ENCODE results near the gene POLD1.
"Not testable (repeated sequence)": the region's sequence is repeated elsewhere in the genome, so short reads cannot be mapped to it uniquely, and the experiment has no call there.

Gene POLD1

DNA sequence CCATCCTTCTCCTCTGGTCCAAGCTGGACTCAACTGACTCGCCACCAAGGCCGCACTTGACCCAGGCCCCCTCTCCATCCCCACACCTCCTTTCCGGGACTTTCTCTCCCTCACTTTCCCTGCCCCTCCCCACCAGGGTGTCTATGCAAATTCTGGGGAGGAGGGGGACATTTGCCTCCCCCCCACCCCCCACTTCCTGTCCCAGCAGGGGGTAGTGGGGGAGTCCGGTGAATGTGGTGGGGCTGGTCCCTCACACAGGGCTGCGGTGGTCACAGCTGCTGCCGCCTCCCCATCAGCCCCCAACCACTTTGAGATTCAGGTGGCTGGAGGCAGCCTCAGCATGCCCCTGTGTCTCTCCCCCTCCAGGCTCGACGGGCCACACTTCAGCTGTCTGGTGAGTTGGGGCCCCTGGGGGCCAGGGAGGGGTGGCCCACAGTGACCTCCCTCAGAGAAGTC lies 35.5 kb downstream of the POLD1 start:
- DNase-seq = no peak

GRCh38 chr19:50420127-50420526 lies 36.0 kb downstream of the POLD1 start:
- no peak for DNase-seq

GRCh38 chr19:50420808-50421207 lies 36.7 kb downstream of the POLD1 start:
- no peak for DNase-seq

DNA sequence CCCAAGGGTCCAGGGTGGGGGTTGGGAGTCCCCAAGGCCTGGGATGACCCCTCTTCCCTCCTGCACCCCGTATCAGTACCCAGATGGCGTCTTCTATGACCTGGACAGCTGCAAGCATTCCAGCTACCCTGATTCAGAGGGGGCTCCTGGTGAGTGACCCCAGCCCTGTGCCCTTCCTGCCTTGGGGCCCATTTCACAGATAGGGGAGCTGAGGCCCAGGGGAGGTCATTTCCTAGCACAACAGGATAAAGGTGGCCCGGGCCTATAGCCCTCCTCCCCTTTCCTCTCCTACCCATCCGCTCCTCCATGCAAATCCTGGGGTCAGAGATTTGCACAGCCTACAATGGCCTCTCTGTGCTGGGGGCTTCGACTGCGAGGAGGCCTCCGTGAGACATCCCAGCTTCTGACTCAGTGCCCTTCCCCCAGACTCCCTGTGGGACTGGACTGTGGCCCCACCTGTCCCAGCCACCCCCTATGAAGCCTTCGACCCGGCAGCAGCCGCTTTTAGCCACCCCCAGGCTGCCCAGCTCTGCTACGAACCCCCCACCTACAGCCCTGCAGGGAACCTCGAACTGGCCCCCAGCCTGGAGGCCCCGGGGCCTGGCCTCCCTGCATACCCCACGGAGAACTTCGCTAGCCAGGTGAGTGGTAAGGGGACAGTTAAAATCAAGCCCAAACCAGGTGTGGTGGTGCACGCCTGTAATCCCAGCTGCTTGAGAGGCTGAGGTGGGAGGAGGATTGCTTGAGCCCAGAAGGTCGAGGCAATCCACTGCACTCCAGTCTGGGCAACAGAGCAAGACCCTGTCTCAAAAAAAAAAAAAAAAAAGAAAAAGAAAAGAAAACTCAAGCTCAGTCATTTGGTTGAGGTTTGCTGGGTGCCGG lies 38.5 kb downstream of the POLD1 start:
- DNase-seq = no peak

DNA sequence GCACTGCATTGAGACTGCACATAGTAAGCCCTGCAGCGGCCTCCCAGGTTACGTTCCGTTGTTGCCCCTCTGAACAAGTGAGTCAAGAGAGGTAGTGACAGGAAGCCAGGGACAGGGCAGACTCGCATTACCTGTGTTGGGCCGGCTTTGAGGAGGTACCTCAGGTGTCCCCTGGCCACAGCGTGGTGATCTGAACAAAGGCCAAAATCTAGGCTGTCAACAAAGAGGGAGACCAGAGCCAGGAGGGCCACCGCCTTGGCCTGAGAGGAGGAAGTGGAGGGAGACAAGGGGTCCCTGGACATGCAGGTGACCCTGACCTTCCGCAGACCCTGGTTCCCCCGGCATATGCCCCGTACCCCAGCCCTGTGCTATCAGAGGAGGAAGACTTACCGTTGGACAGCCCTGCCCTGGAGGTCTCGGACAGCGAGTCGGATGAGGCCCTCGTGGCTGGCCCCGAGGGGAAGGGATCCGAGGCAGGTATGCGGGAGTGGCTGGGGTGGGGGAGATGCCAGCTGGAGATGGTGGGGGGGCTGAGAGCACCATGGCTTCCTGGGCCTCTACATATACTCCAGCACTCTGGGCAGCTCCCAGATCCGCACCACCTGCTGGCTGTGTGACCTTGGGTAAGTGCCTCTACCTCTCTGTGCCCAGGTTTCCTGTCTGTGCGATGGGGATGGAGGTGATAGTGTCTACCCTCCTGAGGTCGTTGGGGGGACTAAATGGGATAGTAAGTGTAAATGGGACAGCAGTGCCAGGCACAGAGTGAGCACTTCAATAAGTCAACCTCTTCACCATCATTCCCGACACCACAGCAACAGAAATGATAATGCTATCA lies 39.3 kb downstream of the POLD1 start:
- no peak for DNase-seq

DNA sequence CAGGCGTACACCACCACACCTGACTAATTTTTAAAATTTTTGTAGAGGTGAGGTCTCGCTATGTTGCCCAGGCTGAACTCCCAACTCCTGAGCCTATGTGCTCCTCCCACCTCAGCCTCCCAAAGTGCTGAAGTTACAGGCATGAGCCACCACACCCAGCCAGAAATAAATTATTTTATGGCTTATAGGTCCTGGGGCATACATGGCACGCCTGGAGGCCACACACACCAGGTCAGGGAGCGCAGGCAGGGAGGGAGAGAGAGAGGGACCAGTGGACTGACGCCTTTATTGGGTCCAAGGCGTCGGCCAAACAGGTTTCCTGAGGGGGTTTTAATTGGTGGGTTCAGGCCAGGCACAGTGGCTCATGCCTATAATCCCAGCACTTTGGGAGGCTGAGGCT lies 41.4 kb downstream of the POLD1 start:
- DNase-seq = no peak

DNA sequence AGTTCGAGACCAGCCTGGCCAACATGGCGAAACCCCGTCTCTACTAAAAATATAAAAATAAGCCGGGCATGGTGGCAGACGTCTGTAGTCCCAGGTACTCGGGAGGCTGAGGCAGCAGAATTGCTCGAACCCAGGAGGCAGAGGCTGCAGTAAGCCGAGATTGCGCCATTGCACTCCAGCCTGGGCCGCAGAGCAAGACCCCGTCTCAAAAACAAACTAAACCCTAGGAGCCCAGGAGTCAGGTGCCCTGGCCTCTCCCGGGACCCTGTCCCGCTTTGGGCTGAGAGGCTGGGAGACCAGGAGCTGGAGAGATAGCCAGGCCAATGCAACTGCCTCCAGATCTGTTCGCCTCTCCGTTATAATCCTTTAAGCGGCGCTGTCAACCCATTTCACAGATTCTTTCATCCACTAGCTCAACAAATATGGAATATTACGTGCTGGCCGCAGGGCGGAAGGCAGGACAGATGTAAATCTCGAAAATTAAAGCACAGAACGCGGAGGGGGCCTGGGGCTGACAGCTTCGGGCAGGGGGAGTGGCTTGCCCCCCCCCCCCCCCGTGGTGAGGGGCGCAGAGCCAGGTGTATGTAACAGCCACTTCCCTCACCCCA lies 43.3 kb downstream of the POLD1 start:
- no peak for DNase-seq

- peak; percentile 93 for DNase-seq
These were observed 43.9 kb downstream of the POLD1 start for GRCh38 chr19:50427997-50428425.

GRCh38 chr19:50428772-50429463 lies 44.8 kb downstream of the POLD1 start:
- DNase-seq = no peak

DNA sequence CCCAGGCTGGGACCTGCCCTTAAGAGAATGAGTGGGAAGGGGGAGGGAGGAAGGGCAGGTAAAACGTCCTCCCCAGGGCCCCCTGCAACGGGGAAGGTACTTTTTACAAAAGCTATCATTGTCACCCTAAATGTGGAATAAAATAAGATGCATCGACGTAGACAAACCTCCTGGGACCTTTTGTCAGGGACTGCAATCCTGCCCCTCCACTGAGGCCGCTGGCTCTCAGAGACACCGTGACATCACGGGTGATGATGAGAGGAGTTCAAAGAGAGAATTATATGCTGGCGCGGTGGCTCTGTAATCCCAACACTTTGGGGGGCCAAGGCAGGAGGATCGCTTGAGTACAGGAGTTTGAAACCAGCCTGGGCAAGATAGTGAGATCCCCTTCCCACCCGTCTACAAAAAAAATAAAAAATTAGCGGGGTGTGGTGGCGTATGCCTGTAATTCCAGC lies 46.8 kb downstream of the POLD1 start:
- peak; percentile 27 for DNase-seq

- DNase-seq = peak; percentile 97
These were observed 47.4 kb downstream of the POLD1 start for GRCh38 chr19:50431343-50432220.

DNA sequence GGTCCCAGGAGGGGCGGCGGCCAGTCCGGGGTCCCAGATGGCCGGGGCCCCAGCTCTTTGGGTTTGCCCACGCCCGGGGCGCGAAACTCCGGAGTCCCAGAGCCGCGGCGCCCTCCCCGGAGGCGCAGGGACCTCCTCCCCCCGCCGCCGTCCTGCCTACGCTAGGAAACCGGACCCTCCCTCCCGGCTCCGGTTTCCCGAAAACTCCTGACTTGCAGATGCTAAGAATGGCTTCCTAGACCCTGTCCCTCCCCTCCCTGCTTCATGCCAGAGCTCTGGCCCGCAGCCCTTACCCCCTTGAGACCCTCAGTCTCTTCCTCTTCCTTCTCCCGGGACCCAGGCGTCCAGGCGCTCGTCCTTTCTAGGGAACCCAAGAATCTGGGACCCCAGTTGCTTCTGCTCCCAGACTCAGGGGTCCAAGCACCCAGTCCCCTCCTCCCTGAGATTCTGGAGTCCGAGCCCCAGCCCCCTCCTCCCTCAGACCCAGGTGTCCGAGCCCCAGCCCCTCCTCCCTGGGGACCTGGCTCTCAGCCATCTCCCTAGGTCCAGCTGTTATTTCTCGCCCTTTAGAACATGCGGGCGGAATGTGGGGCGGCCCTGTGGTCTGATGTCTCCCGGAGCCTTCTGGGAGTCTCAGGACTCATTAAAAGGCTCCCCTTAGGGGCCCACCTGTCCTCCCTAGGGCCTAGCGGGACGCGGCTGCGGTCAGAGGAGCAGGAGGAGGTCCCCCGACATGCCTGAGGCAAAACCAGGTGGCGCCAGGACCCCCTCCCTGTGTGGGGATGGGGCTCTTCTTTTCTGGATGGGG lies 48.3 kb downstream of the POLD1 start, which contains the start of gene MYBPC2:
Gene MYBPC2, plus strand, starts transcription at position 672 of the 808 bp plus-strand sequence. Its CDS starts 62 bp downstream, at position 734.
- peak; percentile 64 for DNase-seq

DNA sequence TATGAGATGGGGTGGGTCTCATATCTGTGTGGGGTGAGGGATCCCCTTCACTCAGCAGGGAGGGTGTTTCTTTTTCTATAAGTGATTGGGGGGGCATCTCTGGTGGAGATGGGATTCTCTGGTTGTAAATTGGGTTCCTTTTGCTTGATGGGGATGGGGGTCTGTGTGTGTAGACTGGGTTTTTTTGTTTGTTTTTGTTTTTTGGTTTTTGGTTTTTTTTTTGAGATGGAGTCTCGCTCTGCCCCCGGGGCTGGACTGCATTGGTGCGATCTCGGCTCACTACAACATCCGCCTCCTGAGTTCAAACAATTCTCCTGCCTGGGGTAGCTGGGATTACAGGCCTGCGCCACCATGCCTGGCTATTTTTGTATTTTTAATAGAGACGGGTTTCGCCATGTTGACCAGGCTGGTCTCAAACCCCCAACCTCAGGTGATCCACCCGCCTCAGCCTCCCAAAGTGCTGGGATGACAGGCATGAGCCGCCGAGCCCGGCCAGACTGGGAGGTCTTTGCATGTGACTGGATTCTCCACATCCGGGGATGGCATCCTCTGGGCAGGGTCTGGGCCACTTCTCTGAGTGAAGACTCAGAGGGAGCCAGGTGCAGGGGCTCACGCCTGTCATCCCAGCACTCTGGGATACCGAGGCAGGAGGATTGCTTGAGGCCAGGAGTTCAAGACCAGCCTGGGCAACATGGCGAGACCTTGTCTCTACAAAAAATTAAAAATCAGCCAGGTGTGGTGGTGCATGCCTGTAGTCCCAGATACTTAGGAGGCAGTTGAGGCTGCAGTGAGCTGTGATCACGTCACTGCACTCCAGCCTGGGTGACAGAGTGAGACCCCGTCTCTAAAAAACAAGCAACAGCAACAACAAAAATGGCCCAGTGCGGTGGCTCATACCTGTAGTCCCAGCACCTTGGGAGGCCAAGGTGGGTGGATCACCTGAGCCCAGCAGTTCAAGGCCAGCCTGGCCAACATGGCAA lies 49.3 kb downstream of the POLD1 start:
- peak; percentile 8 for DNase-seq

GRCh38 chr19:50434525-50434924 lies 50.4 kb downstream of the POLD1 start:
- DNase-seq = no peak

DNA sequence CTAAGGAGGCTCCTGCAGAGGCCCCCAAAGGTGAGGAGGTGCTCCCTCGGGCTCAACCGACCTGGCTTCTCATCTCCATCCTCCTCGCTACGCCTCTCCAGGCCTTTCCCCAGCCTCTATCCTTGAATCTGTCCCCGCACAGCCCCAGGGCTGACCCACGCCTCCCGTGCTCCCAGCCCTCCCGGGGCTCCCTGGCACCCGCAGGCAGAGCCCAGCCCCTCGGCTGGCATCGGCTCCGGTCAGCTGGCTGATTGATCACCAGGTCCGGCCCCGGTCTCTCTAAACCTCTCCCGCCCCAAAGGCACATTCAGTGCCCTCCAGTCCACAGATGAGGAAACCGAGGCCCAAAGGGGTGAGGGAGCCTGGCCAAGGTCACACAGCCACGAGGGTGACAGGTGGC lies 51.1 kb downstream of the POLD1 start:
- no peak for DNase-seq

- DNase-seq = no peak
These were observed 51.5 kb downstream of the POLD1 start for GRCh38 chr19:50435627-50436026.

- no peak for DNase-seq
These were observed 53.8 kb downstream of the POLD1 start for GRCh38 chr19:50437862-50438449.

DNA sequence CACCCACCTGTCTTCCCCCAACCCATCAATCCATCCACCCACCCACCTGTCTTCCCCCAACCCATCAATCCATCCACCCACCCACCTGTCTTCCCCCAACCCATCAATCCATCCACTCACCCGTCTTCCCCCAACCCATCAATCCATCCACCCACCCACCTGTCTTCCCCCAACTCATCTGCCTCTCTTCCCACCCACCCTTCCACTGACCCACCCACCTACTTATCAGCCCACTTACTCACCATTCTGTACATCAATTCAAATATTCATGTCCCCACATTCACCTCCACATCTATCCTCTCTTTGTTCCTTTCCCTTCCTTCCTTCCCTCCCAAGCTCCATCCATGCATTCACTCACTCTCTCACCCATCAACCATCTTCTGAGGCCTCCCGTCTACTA lies 55.0 kb downstream of the POLD1 start:
- DNase-seq = not testable (repeated sequence)

GRCh38 chr19:50444059-50444458 lies 59.9 kb downstream of the POLD1 start:
- no peak for DNase-seq

Data from eye (tissue), 1 donor.